Trophoblast cell (in vitro differentiated cells and primary cell): ENCODE measurements around the gene KLHL2.
A peak's percentile ranks its signal among the peaks of the same experiment; 100 is the strongest.
"Not testable (repeated sequence)": the region's sequence is repeated elsewhere in the genome, so short reads cannot be mapped to it uniquely, and the experiment has no call there.

Experiments used
- DNase-seq, 2 donors: peaks; one replicate each; pipeline ENCODE4 v3.0.0-alpha.2; 2016
- H2AFZ ChIP-seq: 2 replicates; pipeline ENCODE4 v1.6.1; 2013; ENCODE audit warnings: low read length, moderate library complexity, mild to moderate bottlenecking; ENCODE audit not compliant: insufficient read depth, poor library complexity
- H2AK5ac ChIP-seq: 2 replicates; pipeline ENCODE4 v1.6.1; 2013; ENCODE audit warnings: mild to moderate bottlenecking, low read length
- H2BK120ac ChIP-seq: 2 replicates; pipeline ENCODE4 v1.6.1; 2013; ENCODE audit warnings: low read length, mild to moderate bottlenecking, moderate library complexity; ENCODE audit not compliant: insufficient read depth, poor library complexity
- H2BK12ac ChIP-seq: 2 replicates; pipeline ENCODE4 v1.6.1; 2013; ENCODE audit warnings: mild to moderate bottlenecking, low read length, moderate library complexity
- H2BK5ac ChIP-seq: 2 replicates; pipeline ENCODE4 v1.6.1; 2013; ENCODE audit warnings: low read length, low read depth, moderate library complexity, mild to moderate bottlenecking; ENCODE audit not compliant: poor library complexity
- H3K14ac ChIP-seq: 2 replicates; pipeline ENCODE4 v1.6.1; 2013; ENCODE audit warnings: mild to moderate bottlenecking, low read length
- H3K18ac ChIP-seq: 2 replicates; pipeline ENCODE4 v1.6.1; 2013; ENCODE audit warnings: mild to moderate bottlenecking, low read length
- H3K23ac ChIP-seq: 2 replicates; pipeline ENCODE4 v1.6.1; 2013; ENCODE audit warnings: low read length
- H3K27ac ChIP-seq: 2 replicates; pipeline ENCODE4 v1.5.1; 2013; ENCODE audit warnings: low read depth, mild to moderate bottlenecking, inconsistent platforms, low read length, moderate library complexity
- H3K27me3 ChIP-seq: 2 replicates; pipeline ENCODE4 v1.6.1; 2013; ENCODE audit warnings: inconsistent platforms, mild to moderate bottlenecking, low read length, moderate library complexity; ENCODE audit not compliant: insufficient read depth
- H3K36me3 ChIP-seq, 2 experiments: 1 replicate in 1 of 2; 2 replicates in 1 of 2; pipeline ENCODE4 v1.6.1; 2013; ENCODE audit warnings: low read length in 2 of 2, mild to moderate bottlenecking in 2 of 2, moderate library complexity in 1 of 2; ENCODE audit not compliant: insufficient read depth in 2 of 2, control insufficient read depth in 1 of 2
- H3K4ac ChIP-seq: 2 replicates; pipeline ENCODE4 v1.6.1; 2013; ENCODE audit warnings: low read depth, mild to moderate bottlenecking, low read length, moderate library complexity
- H3K4me1 ChIP-seq, 2 experiments: 1 replicate in 1 of 2; 2 replicates in 1 of 2; pipeline ENCODE4 v1.6.1; 2013; ENCODE audit warnings: low read length in 2 of 2, mild to moderate bottlenecking in 2 of 2, moderate library complexity in 1 of 2; ENCODE audit not compliant: insufficient read depth in 2 of 2, control insufficient read depth in 1 of 2
- H3K4me2 ChIP-seq: 2 replicates; pipeline ENCODE4 v1.6.1; 2013; ENCODE audit warnings: inconsistent platforms, mild to moderate bottlenecking, low read length, moderate library complexity
- H3K4me3 ChIP-seq: 2 replicates; pipeline ENCODE4 v1.5.1; 2013; ENCODE audit warnings: mild to moderate bottlenecking, low read depth, low read length, inconsistent platforms
- H3K79me1 ChIP-seq: one replicate; pipeline ENCODE4 v1.6.1; 2013; ENCODE audit warnings: low read length
- H3K79me2 ChIP-seq: 2 replicates; pipeline ENCODE4 v1.6.1; 2013; ENCODE audit warnings: low read length, mild to moderate bottlenecking; ENCODE audit not compliant: control insufficient read depth, insufficient read depth, poor library complexity
- H3K9ac ChIP-seq: 2 replicates; pipeline ENCODE4 v1.6.1; 2013; ENCODE audit warnings: mild to moderate bottlenecking, low read length
- H3K9me3 ChIP-seq: 2 replicates; pipeline ENCODE4 v1.6.1; 2013; ENCODE audit warnings: low read depth, mild to moderate bottlenecking, control low read depth, inconsistent platforms, low read length; ENCODE audit not compliant: insufficient read depth
- H4K12ac ChIP-seq: 2 replicates; pipeline ENCODE4 v1.6.1; 2013; ENCODE audit warnings: low read depth, mild to moderate bottlenecking, low read length, moderate library complexity
- H4K8ac ChIP-seq: 2 replicates; pipeline ENCODE4 v1.6.1; 2013; ENCODE audit warnings: low read depth, mild to moderate bottlenecking, low read length, moderate library complexity
- H4K91ac ChIP-seq: one replicate; pipeline ENCODE4 v1.6.1; 2013; ENCODE audit warnings: low read depth, mild to moderate bottlenecking, low read length, moderate library complexity
- WGBS: extraction: QIAGEN DNeasy Blood & Tissue Kit; methylation state at CpG from one replicate; pipeline ENCODE4 v1.1.7; 2013; ENCODE audit warnings: missing lambda C conversion rate; ENCODE audit not compliant: insufficient read length, insufficient coverage; ENCODE audit errors: extremely low coverage; 5-methylcytosine and 5-hydroxymethylcytosine counted together

Gene KLHL2

GRCh38 chr4:165234766-165235165 lies 27.4 kb downstream of the KLHL2 start:
- Histone ChIP-seq H2BK120ac (no peak overlapping the region), H3K4me3 (no peak overlapping the region), H3K36me3 (peaks cover 0 to 2% of the 10 kb centered on the region in 2 experiments), H2BK12ac (no peak overlapping the region), H2AK5ac (no peak overlapping the region), H3K79me2 (no peaks in the 10 kb centered on the region), H3K18ac (no peak overlapping the region), H4K8ac (no peak overlapping the region), H3K4me1 (peaks cover 3% of the 10 kb centered on the region in 2 experiments), H2BK5ac (no peak overlapping the region), H3K9me3 (no peaks in the 10 kb centered on the region), H3K79me1 (peaks cover 3% of the 10 kb centered on the region), H3K4ac (no peak overlapping the region), H3K4me2 (no peak overlapping the region), H3K14ac (no peak overlapping the region), H4K91ac (no peak overlapping the region), H3K9ac (no peak overlapping the region), H4K12ac (no peak overlapping the region), H2AFZ (no peak overlapping the region), H3K23ac (no peak overlapping the region), H3K27ac (no peak overlapping the region), H3K27me3 (no peaks in the 10 kb centered on the region)
- WGBS = no CpG with 5 or more reads among the region's 5 CpGs
- peak in 1 of 2 donors; percentile 23 for DNase-seq

DNA sequence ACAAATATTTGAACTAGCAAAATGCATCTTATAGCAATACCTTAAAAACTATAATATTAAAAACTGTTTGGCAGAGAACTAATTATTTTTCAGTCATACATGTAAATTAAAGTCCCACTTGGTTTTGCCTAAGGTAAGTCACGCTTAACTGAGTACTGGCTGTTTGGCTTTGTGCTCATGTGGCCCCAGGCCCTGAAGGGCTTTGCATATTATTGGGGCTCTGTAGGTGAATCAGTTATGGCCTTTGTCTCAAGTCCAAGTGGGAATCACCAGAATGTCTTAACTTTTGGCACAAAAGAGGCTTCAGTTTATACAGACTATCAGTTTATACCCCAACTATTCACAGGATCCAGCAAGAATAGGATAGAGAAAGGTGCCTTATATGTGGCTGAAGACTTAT lies 29.5 kb downstream of the KLHL2 start:
- H3K18ac ChIP-seq, H3K4me3 ChIP-seq, H3K4me1 ChIP-seq, H3K9me3 ChIP-seq, H2AFZ ChIP-seq, H3K79me1 ChIP-seq, H3K27ac ChIP-seq, H2AK5ac ChIP-seq, H3K36me3 ChIP-seq, H4K12ac ChIP-seq, H2BK12ac ChIP-seq, H2BK5ac ChIP-seq, H3K4ac ChIP-seq, H2BK120ac ChIP-seq, H3K23ac ChIP-seq, H3K4me2 ChIP-seq, H3K14ac ChIP-seq, H3K27me3 ChIP-seq, H3K9ac ChIP-seq, DNase-seq, H4K8ac ChIP-seq, H4K91ac ChIP-seq, H3K79me2 ChIP-seq: not testable (repeated sequence)
- WGBS = no CpG with 5 or more reads among the region's 1 CpG

- H2BK5ac ChIP-seq, H3K4me3 ChIP-seq, H3K9ac ChIP-seq, H3K4ac ChIP-seq, H3K18ac ChIP-seq, H2AFZ ChIP-seq, H3K9me3 ChIP-seq, H2BK120ac ChIP-seq, H3K36me3 ChIP-seq, H3K14ac ChIP-seq, H2AK5ac ChIP-seq, H4K8ac ChIP-seq, H4K12ac ChIP-seq, H3K4me1 ChIP-seq, H3K27ac ChIP-seq, H3K4me2 ChIP-seq, H3K79me2 ChIP-seq, H2BK12ac ChIP-seq, H3K27me3 ChIP-seq, H4K91ac ChIP-seq, H3K23ac ChIP-seq, H3K79me1 ChIP-seq: not testable (repeated sequence)
- WGBS = no CpG with 5 or more reads among the region's 5 CpGs
- DNase-seq = peak; percentile 55 to 90
Measured at GRCh38 chr4:165238041-165238640, 30.8 kb downstream of the KLHL2 start.

DNA sequence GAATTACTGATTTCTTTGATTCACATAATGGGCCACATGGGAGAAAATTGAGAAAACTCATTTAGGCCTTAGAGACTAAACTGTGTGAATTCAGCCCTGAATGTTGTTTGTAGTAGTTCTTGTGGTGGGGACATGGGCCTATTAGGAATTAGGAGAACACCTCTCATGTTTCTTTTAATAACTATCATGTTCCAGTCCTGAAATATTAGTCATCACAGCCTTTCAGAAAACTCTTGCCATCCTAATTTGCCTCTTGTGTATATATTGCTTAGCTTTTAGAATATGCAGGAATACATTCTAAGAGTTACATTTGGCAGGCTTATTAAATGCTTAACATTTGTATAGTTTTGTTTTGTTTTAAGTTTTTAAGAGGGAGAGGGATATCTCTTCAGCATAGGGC lies 33.4 kb downstream of the KLHL2 start:
- H3K4me1 ChIP-seq, H2BK120ac ChIP-seq, H4K8ac ChIP-seq, H2AK5ac ChIP-seq, H3K9ac ChIP-seq, DNase-seq, H2BK5ac ChIP-seq, H3K79me2 ChIP-seq, H3K4me3 ChIP-seq, H3K27me3 ChIP-seq, H2AFZ ChIP-seq, H3K23ac ChIP-seq, H3K14ac ChIP-seq, H2BK12ac ChIP-seq, H3K27ac ChIP-seq, H4K91ac ChIP-seq, H3K4me2 ChIP-seq, H3K36me3 ChIP-seq, H3K79me1 ChIP-seq, H3K18ac ChIP-seq, H4K12ac ChIP-seq, H3K4ac ChIP-seq, H3K9me3 ChIP-seq: not testable (repeated sequence)
